Activated CD4-positive, CD25-positive, alpha-beta regulatory T cell treated with anti-CD3 and anti-CD28 coated beads, Interleukin-2, amount 50 U/mL, for 72 hours (primary cell): ENCODE data around the gene OTOGL.
"Not testable (repeated sequence)": the region's sequence is repeated elsewhere in the genome, so short reads cannot be mapped to it uniquely, and the experiment has no call there.

Source experiments
- DNase-seq: peaks from one replicate; pipeline ENCODE4 v3.0.0; 2021

OTOGL gene

GRCh38 chr12:80230068-80230467 is 130.7 kb downstream of the OTOGL start:
- no peak for DNase-seq

GRCh38 chr12:80232837-80233236 is 133.5 kb downstream of the OTOGL start:
- DNase-seq, result no peak

GRCh38 chr12:80233926-80234325 is 134.6 kb downstream of the OTOGL start:
- DNase-seq, result no peak

GRCh38 chr12:80234667-80235066 is 135.3 kb downstream of the OTOGL start:
- no peak for DNase-seq

- DNase-seq, result no peak
Observed at GRCh38 chr12:80235944-80236343, 136.6 kb downstream of the OTOGL start.

GRCh38 chr12:80239867-80240266 is 140.5 kb downstream of the OTOGL start:
- DNase-seq, result no peak

- no peak for DNase-seq
Observed at GRCh38 chr12:80241576-80242273, 142.4 kb downstream of the OTOGL start.

- no peak for DNase-seq
Observed at GRCh38 chr12:80242321-80242720, 143.0 kb downstream of the OTOGL start.

GRCh38 chr12:80249581-80249980 is 150.2 kb downstream of the OTOGL start:
- not testable (repeated sequence) for DNase-seq

GRCh38 chr12:80257920-80258319 is 158.6 kb downstream of the OTOGL start:
- no peak for DNase-seq

GRCh38 chr12:80260269-80260668 is 160.9 kb downstream of the OTOGL start:
- DNase-seq, result no peak

GRCh38 chr12:80261403-80261802 is 162.1 kb downstream of the OTOGL start:
- DNase-seq, result no peak

- no peak for DNase-seq
Observed at GRCh38 chr12:80262346-80262745, 163.0 kb downstream of the OTOGL start.

- no peak for DNase-seq
Observed at GRCh38 chr12:80262771-80263170, 163.4 kb downstream of the OTOGL start.

GRCh38 chr12:80264386-80264785 is 165.0 kb downstream of the OTOGL start:
- DNase-seq, result no peak

- DNase-seq, result no peak
Observed at GRCh38 chr12:80264891-80265290, 165.6 kb downstream of the OTOGL start.

- no peak for DNase-seq
Observed at GRCh38 chr12:80268924-80269749, 169.8 kb downstream of the OTOGL start.

GRCh38 chr12:80269803-80270552 is 170.6 kb downstream of the OTOGL start:
- DNase-seq, result no peak

GRCh38 chr12:80271780-80272179 is 172.4 kb downstream of the OTOGL start:
- DNase-seq, result no peak

- DNase-seq, result no peak
Observed at GRCh38 chr12:80272387-80272915, 173.1 kb downstream of the OTOGL start.

GRCh38 chr12:80273144-80273543 is 173.8 kb downstream of the OTOGL start:
- no peak for DNase-seq

GRCh38 chr12:80277732-80278131 is 178.4 kb downstream of the OTOGL start:
- no peak for DNase-seq

- DNase-seq, result no peak
Observed at GRCh38 chr12:80282226-80282625, 182.9 kb downstream of the OTOGL start.
